Astrocyte of the cerebellum (primary cell): ENCODE data around the gene KDELR1.

Experiments
- DNase-seq: peaks from one replicate; pipeline ENCODE4 v3.0.0-alpha.2; 2011; ENCODE audit warnings: low read depth
- H3K4me3 ChIP-seq: 2 replicates; pipeline ENCODE4 v1.5.1; 2011; ENCODE audit warnings: mild to moderate bottlenecking, low read depth, low read length, moderate library complexity
- in situ Hi-C: cut with HindIII; loops from 2 replicates; pipeline ENCODE4 v1.10.0; 2017; ENCODE audit warnings: low sequenced_read_pairs
- TF ChIP-seq, protein P1 (sequence below): IDR thresholded peaks from 2 replicates; pipeline ENCODE4 v1.5.1; 2012; ENCODE audit warnings: low read length, low read depth, moderate library complexity, mild to moderate bottlenecking; ENCODE audit errors: missing control alignments

Gene KDELR1

DNA sequence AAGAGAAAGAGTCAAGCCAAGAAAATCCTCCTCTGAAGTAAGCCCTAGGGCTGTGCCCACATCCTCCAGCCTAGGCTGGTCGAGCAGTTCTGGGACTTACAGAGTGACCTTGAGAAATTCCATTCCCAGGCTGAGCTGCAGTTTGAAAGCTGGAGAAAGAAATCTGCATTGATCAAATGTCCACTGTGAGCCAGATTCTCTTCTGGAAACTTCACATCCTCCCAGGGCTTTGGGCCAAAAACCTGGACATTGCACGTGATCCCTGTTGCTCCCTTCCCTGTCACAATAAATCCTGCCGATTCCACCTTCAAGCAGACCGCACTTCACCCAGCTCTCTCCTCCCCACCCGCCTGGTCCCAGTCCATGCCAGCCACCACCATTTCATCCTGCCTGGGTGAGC is 43.3 kb downstream of the KDELR1 start:
- no peak overlapping the region for H3K4me3 ChIP-seq
- in situ Hi-C loops: no loop called here
- DNase-seq: no peak
- TF ChIP-seq, protein P1, sequence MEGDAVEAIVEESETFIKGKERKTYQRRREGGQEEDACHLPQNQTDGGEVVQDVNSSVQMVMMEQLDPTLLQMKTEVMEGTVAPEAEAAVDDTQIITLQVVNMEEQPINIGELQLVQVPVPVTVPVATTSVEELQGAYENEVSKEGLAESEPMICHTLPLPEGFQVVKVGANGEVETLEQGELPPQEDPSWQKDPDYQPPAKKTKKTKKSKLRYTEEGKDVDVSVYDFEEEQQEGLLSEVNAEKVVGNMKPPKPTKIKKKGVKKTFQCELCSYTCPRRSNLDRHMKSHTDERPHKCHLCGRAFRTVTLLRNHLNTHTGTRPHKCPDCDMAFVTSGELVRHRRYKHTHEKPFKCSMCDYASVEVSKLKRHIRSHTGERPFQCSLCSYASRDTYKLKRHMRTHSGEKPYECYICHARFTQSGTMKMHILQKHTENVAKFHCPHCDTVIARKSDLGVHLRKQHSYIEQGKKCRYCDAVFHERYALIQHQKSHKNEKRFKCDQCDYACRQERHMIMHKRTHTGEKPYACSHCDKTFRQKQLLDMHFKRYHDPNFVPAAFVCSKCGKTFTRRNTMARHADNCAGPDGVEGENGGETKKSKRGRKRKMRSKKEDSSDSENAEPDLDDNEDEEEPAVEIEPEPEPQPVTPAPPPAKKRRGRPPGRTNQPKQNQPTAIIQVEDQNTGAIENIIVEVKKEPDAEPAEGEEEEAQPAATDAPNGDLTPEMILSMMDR: no peak

DNA sequence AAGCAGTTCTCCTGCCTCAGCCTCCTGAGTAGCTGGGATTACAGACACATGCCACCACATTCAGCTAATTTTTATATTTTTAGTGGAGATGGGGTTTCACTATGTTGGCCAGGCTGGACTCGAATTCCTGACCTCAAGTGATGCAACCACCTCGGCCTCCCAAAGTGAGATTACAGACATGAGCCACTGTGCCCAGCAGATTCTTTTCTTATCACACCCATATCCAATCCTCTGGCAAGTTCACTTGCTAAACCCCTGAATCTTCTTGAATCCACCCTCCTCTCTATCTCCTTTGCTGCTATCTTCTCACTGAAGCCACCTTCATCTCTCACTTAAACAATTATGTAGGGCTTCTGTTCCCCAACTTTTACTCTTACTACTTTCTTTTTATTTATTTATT is 45.2 kb downstream of the KDELR1 start:
- TF ChIP-seq, protein P1: no peak

DNA sequence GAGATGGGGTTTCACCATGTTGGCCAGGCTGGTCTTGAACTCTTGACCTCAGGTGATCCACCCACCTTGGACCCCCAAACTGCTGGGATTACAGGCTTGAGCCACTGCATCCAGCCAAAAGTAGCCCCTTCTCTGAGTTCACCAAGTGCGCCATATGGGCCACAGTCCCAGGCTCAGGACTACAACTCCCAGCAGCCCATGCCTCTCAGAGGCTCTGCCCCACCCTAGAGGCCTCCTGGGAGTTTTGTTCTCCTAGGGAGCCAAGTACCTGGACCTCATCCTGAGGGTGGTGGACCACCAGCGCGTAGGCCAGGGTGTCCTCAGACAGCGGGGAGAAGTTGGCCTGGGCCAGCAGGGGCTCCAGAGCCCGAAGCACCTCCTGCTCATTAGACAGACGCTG is 46.5 kb downstream of the KDELR1 start:
- in situ Hi-C loops: no loop called here
- TF ChIP-seq, protein P1: no peak
- H3K4me3 ChIP-seq: no peak overlapping the region
- DNase-seq: no peak

More for the DNA sequence above, 45.2 kb downstream of the KDELR1 start:
- DNase-seq: no peak
- no peak overlapping the region for H3K4me3 ChIP-seq
- in situ Hi-C loops: no loop called here

DNA sequence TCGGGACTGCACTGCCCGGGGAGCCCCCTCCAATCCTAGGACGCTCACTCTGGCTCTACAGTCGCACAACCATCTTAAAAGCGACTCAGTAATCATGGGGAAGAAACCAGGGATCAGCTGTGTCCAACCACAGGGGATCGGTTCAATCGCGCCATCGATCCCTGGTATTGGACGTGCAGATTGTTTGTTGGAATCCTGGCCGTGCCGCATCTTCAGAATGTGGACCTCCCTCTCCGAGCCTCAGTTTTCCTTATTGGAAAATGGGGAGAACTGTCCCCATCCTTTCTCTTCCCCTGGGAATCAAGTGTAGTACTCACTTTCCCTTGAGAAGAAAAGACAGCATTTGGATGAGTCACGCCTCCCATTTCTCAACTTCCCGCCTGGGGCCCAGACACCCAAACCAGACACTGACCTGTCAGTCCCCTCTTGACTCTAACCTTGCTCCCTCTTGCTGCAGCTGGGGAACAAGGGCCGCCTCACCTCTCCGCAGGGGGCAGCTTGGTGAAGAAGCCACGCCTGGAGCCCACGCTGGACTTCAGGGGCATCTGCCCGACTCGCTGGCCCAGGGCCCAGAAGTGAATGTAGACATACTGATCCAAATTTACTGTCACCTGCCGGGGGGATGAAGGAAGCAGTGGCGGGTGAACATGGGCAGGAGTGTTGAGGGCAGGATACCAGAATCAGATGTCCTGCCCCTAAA is 48.4 kb downstream of the KDELR1 start:
- in situ Hi-C loops: no loop called here
- TF ChIP-seq, protein P1: no peak

DNA sequence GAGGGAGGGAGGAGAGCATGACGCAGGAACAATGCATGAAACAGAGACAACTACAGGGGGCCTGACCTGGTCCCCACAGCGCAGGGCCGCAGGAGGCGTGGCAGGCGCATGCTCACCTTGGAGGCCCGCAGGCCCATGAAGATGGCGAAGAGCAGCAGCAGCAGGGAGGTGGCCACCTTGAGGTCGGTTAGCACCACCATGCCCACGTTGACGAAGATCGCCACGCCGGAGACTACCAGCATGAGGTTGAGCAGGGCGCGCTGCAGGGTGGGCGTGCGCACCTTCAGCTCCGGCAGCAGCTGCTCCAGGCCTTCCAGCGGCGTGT is 49.0 kb downstream of the KDELR1 start:
- in situ Hi-C loops: no loop called here
- TF ChIP-seq, protein P1: no peak
- DNase-seq: no peak
- no peak overlapping the region for H3K4me3 ChIP-seq

More for the DNA sequence above, 48.4 kb downstream of the KDELR1 start:
- DNase-seq: no peak
- H3K4me3 ChIP-seq: no peak overlapping the region

DNA sequence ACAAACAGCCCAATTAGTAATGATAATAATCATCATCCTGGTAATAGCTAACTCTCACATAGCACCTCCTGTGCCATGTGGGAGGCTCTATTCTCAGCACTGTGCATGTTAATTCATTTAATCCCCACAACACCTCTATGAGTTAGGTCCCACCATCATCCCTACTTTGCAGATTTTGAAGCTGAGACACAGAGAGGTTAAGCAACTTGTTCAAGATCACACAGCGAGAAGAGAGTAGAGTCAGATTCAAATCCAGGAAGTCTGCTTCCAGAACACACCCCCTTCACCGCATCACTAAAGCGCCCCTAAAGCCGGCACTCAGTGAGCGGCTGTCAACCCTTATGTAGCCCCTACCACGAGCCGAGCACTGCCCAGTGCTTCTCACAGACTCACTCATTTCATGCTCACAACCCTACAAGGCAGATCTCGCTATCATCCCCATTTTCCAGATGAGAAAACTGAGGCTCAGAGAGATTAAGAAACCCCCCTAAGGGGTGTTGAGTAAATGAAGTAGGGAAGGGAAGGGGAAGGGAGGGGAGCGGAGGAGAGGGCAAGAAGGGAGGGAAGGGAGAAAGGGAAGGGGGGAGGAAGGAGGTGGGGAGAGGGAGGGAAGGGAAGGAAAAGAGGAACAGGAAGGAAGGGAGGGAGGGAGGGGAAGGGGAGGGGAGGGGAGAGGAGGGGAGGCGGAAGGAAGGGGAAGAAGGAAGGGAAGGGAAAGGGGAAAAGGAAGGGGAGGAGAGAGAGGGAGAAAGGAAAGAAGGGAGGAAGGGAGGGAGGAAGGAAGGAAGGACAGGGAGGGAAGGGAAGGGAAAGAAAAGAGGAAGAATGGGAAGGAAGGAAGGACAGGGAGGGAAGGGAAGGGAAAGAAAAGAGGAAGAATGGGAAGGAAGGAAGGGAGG is 49.6 kb downstream of the KDELR1 start:
- H3K4me3 ChIP-seq: no peak overlapping the region
- in situ Hi-C loops: no loop called here
- DNase-seq: no peak
- TF ChIP-seq, protein P1: no peak
